K562 (cell line): ENCODE results near the gene NKG7. TPM values are rescaled to one million over a fixed set of nuclear protein-coding genes. Genes with fewer than 3 reads are reported as not detected.

Experiments
- ATAC-seq: fragments of 200-7000 bp; cut with Tn5 transposase; 3 replicates; pipeline ENCODE4 v1.9.1; 2020; ENCODE audit warnings: moderate library complexity
- BruUV-seq: library from RNA; stranded (reverse); fragments of 400-500 nt; replicated peaks from 2 replicates; lab custom pipeline; 2021; lab: Mats Ljungman, UMichigan
- CTCF ChIA-PET: fragments of 300-600 bp; formaldehyde crosslinking; extraction: SDS; loops from one replicate; lab custom pipeline; 2021; ENCODE audit warnings: low intra/inter-chr PET ratio; lab: Yijun Ruan, JAX
- POLR2A ChIA-PET: fragments of 300-600, 350-650 bp; sonication (Branson Sonifier 250); formaldehyde crosslinking; extraction: SDS; loops from one replicate; lab custom pipeline; 2021; ENCODE audit warnings: antibody characterized with exemption, inconsistent platforms; lab: Yijun Ruan, JAX
- DNase-seq, 4 experiments: peaks; one replicate each; pipeline versions ENCODE4 v3.0.0 to v3.0.0-alpha.2; 2011 to 2018; ENCODE audit warnings: low spot score in 3 of 4, mixed read lengths in 3 of 4; ENCODE audit errors: extremely low read depth in 1 of 4
- FAIRE-seq: peaks from 2 replicates; lab custom pipeline; 2011; peaks lifted over from hg19 to GRCh38; lab: Jason Lieb, UNC
- H2AFZ ChIP-seq: 2 replicates; pipeline ENCODE4 v1.6.0; 2011; ENCODE audit warnings: low read depth, low read length, control low read depth, inconsistent platforms
- H3K27ac ChIP-seq: fragments of 200-600 bp; 3 replicates; pipeline ENCODE4 v1.8.0; 2011; ENCODE audit warnings: low read depth, mild to moderate bottlenecking, control low read depth, inconsistent platforms, low read length, moderate library complexity, mixed read lengths; ENCODE audit errors: extremely low read depth
- H3K27me3 ChIP-seq, 2 experiments: fragments of 300-600 bp in 1 of 2; 2 replicates in 1 of 2; 3 replicates in 1 of 2; pipeline versions ENCODE4 v1.6.0 to v1.8.0; 2011; ENCODE audit warnings: inconsistent platforms in 2 of 2, low read length in 2 of 2, mild to moderate bottlenecking in 1 of 2, mixed read lengths in 1 of 2, moderate library complexity in 1 of 2; ENCODE audit not compliant: control insufficient read depth in 2 of 2, insufficient read depth in 2 of 2
- H3K36me3 ChIP-seq: fragments of 300-600 bp; 3 replicates; pipeline ENCODE4 v1.8.0; 2011; ENCODE audit warnings: mild to moderate bottlenecking, low read length, inconsistent platforms; ENCODE audit not compliant: control insufficient read depth, insufficient read depth
- H3K4me1 ChIP-seq, 2 experiments: fragments of 200-600 bp in 1 of 2; replicated peaks in 1 of 2; 2 replicates in 1 of 2; 3 replicates in 1 of 2; pipeline versions ENCODE4 v1.5.1 to v1.8.0; 2011; ENCODE audit warnings: inconsistent platforms in 2 of 2, low read length in 2 of 2, mild to moderate bottlenecking in 1 of 2, mixed read lengths in 1 of 2, moderate library complexity in 1 of 2; ENCODE audit not compliant: control insufficient read depth in 2 of 2, insufficient read depth in 2 of 2
- H3K4me2 ChIP-seq: 2 replicates; pipeline ENCODE4 v1.6.1; 2011; ENCODE audit warnings: low read length, control low read depth, inconsistent platforms, mixed read lengths; ENCODE audit not compliant: insufficient read depth
- H3K4me3 ChIP-seq: fragments of 200-600 bp; sonication (generic), shearing (Covaris generic); 2 replicates; pipeline ENCODE4 v1.5.1; 2016; ENCODE audit warnings: control low read depth, inconsistent platforms
- H3K79me2 ChIP-seq: fragments of 200-600 bp; 3 replicates; pipeline ENCODE4 v1.8.0; 2011; ENCODE audit warnings: low read length, inconsistent platforms; ENCODE audit not compliant: control insufficient read depth, insufficient read depth
- H3K9ac ChIP-seq, 2 experiments: 2 replicates each; pipeline versions ENCODE4 v1.6.0 to v1.6.1; 2011; ENCODE audit warnings: low read depth in 2 of 2, low read length in 2 of 2, control low read depth in 1 of 2, inconsistent platforms in 1 of 2, mild to moderate bottlenecking in 1 of 2, mixed read lengths in 1 of 2; ENCODE audit not compliant: insufficient read depth in 1 of 2
- H3K9me1 ChIP-seq: one replicate; pipeline ENCODE4 v1.6.0; 2011; ENCODE audit warnings: inconsistent platforms, mild to moderate bottlenecking, low read length, moderate library complexity; ENCODE audit not compliant: control insufficient read depth, insufficient read depth
- H3K9me3 ChIP-seq: replicated peaks from 2 replicates; pipeline ENCODE4 v1.5.1; 2011; ENCODE audit warnings: low read depth, low read length, inconsistent platforms; ENCODE audit not compliant: control insufficient read depth, insufficient read depth
- H4K20me1 ChIP-seq: replicated peaks from 2 replicates; pipeline ENCODE4 v1.6.1; 2011; ENCODE audit warnings: low read length, inconsistent platforms, mixed read lengths; ENCODE audit not compliant: control insufficient read depth, insufficient read depth
- CHCHD3 ChIP-seq: fragments of 250-450 bp; sonication (Bioruptor Pico); IDR thresholded peaks from 2 replicates; pipeline ENCODE4 v2.1.2; 2022; ENCODE audit warnings: mild to moderate bottlenecking
- CREM ChIP-seq: IDR thresholded peaks from 2 replicates; pipeline ENCODE4 v1.6.1; 2014; ENCODE audit warnings: antibody characterized with exemption, low read depth
- KDM2B ChIP-seq: fragments of 250-450 bp; sonication (Bioruptor Pico); IDR thresholded peaks from 2 replicates; pipeline ENCODE4 v1.8.0; 2021; ENCODE audit warnings: mild to moderate bottlenecking, moderate library complexity
- LCOR ChIP-seq: sonication (generic); formaldehyde crosslinking; IDR thresholded peaks from 2 replicates; pipeline ENCODE4 v1.8.0; 2022; ENCODE audit warnings: mild to moderate bottlenecking, missing genetic modification reagents
- MCM7 ChIP-seq, 2 experiments: fragments of 450-650 bp; IDR thresholded peaks; 2 replicates each; pipeline ENCODE4 v1.6.1; 2016 to 2018
- MTA3 ChIP-seq: fragments of 450-650 bp; formaldehyde crosslinking; IDR thresholded peaks from 2 replicates; pipeline ENCODE4 v1.6.1; 2017; ENCODE audit warnings: mild to moderate bottlenecking, borderline replicate concordance
- MYC ChIP-seq, 2 experiments: fragments of 250-450 bp in 1 of 2; sonication (Bioruptor Pico) in 1 of 2; IDR thresholded peaks; 2 replicates each; pipeline versions ENCODE4 v1.5.1 to v1.6.1; 2012 to 2021; ENCODE audit warnings: low read depth in 2 of 2, borderline replicate concordance in 1 of 2, improper control_type of control experiment in 1 of 2, low read length in 1 of 2, mild to moderate bottlenecking in 1 of 2, moderate library complexity in 1 of 2
- RHOXF2B ChIP-seq: fragments of 250-450 bp; sonication (Bioruptor Pico); conservative IDR thresholded peaks from 2 replicates; pipeline ENCODE4 v1.5.1; 2021
- SUPT5H ChIP-seq: fragments of 450-650 bp; IDR thresholded peaks from 2 replicates; pipeline ENCODE4 v1.6.1; 2016
- ZBTB34 ChIP-seq: fragments of 250-450 bp; sonication (Bioruptor Pico); IDR thresholded peaks from 2 replicates; pipeline ENCODE4 v1.8.0; 2021; ENCODE audit warnings: mild to moderate bottlenecking, moderate library complexity
- ZBTB7A ChIP-seq: IDR thresholded peaks from 2 replicates; pipeline ENCODE4 v1.6.1; 2011; ENCODE audit warnings: low read depth, mild to moderate bottlenecking, low read length, moderate library complexity, borderline replicate concordance; ENCODE audit not compliant: control insufficient read depth
- ZNF592 ChIP-seq: fragments of 450-650 bp; IDR thresholded peaks from 2 replicates; pipeline ENCODE4 v1.6.1; 2017; ENCODE audit warnings: antibody characterized with exemption, mild to moderate bottlenecking
- WGBS: fragments of 100-300 bp; shearing (Covaris generic); methylation state at CpG from one replicate; pipeline ENCODE4 v1.1.6; 2016; ENCODE audit warnings: low coverage, mixed read lengths; ENCODE audit not compliant: insufficient coverage; ENCODE audit errors: missing lambda C conversion rate; 5-methylcytosine and 5-hydroxymethylcytosine counted together
- in situ Hi-C: fragments of 300-500 bp; cut with MboI; formaldehyde crosslinking; loops from 4 replicates; pipeline ENCODE4 v1.15.0; 2018; ENCODE audit warnings: inconsistent platforms, mixed read lengths
- intact Hi-C: fragments of 100-400 bp; cut with micrococcal nuclease; formaldehyde crosslinking; loops from 2 replicates; pipeline ENCODE4 v1.14.2; 2022
- polyA plus RNA-seq, 8 experiments: library from polyadenylated mRNA; depleted of rRNA in 4 of 8; stranded (reverse) in 5 of 8; unstranded in 3 of 8; fragments of >200 nt; fragmentation: Nextera tagmentation in 2 of 8; fragmentation: Illumina TruSeq in 1 of 8; extraction: Ambion mirVana in 2 of 8; extraction: Trizol in 1 of 8; gene quantifications; 2 replicates each; pipeline versions ENCODE4 v1.2.1 to v1.2.3, GENCODE V29; 2011 to 2014; ENCODE audit warnings: inconsistent platforms in 1 of 8, missing spikeins in 1 of 8
- total RNA-seq, 7 experiments: library from RNA; depleted of rRNA in 6 of 7; stranded (reverse); fragments of >200 nt in 6 of 7; fragmentation: Illumina TruSeq in 2 of 7; extraction: Trizol in 2 of 7; gene quantifications; 2 replicates each; pipeline versions ENCODE4 v1.2.1 to v1.2.3, GENCODE V29; 2011 to 2021; ENCODE audit warnings: low replicate concordance in 1 of 7

NKG7 gene
- total and polyA plus RNA-seq, 9 of the 15 experiments (the other 6 are each of a cell fraction or from before 2014, with no cell fraction given), result 0.30 to 0.70 (median 0.51) TPM; not detected in 2

- TF ChIP-seq ZBTB34 (no peak), MYC (IDR thresholded peaks at IDR 0.05; ENCODE audit: low read depth, low read length) (no peak), MYC (CRISPR knock-in tag; IDR thresholded peaks at IDR 0.05; ENCODE audit: borderline replicate concordance, low read depth) (no peak), CHCHD3 (no peak)
These were observed 23.7 kb upstream of the NKG7 start (continued) for GRCh38 chr19:51396175-51396574.

- Histone ChIP-seq H3K36me3 (no peaks in the 10 kb centered on the region), H3K9me1 (no peaks in the 10 kb centered on the region), H4K20me1 (no peaks in the 10 kb centered on the region), H3K27me3 (no peaks in the 10 kb centered on the region), H3K4me2 (peak overlapping the region; percentile 93), H3K79me2 (peaks cover 18% of the 10 kb centered on the region; the same call in 2 of the 3 replicates), H3K9ac (peak overlapping the region; percentile 88 to 91), H3K4me1 (peaks cover 28 to 29% of the 10 kb centered on the region in 2 experiments; a peak in 4 of 5 replicates), H3K27ac (peak overlapping the region; percentile 96), H3K9me3 (no peaks in the 10 kb centered on the region), H2AFZ (peak overlapping the region; percentile 82), H3K4me3 (peak overlapping the region; percentile 58)
- intact Hi-C loops, result loop anchor here (2.0 to 5.0 kb wide), 2 partner anchors 42 to 55 kb away; no protein-coding TSS in a partner anchor
- peak; percentile 93 to 99 (median 95) for DNase-seq
- CTCF ChIA-PET, result interaction anchor here (1.0 kb wide), 1 partner anchor 55 kb away, joined by 3 read pairs; no protein-coding TSS in a partner anchor
- peak; percentile 99 for FAIRE-seq
- POLR2A ChIA-PET, result interaction anchor here (0.6 to 2.2 kb wide), 11 partner anchors 10 to 294 kb away, joined by 3 to 11 read pairs (median 4); partner anchors contain the start of gene VSIG10L
- ATAC-seq, result peak; percentile 92
- in situ Hi-C loops, result no loop called here
- 0% methylated on average over 44 of the region's 45 CpGs for WGBS
- BruUV-seq, result no TSS peak
- TF ChIP-seq LCOR (CRISPR knock-in tag) (peak; percentile 72; the same call in 1 of the 2 replicates), RHOXF2B (CRISPR knock-in tag) (no peak), KDM2B (CRISPR knock-in tag) (no peak), MCM7 (IDR thresholded peaks at IDR 0.05) (no peak), ZNF592 (peak; percentile 18; the same call in 1 of the 2 replicates), SUPT5H (peak; percentile 80), CREM (peak; percentile 84), ZBTB7A (peak; percentile 98), MTA3 (peak; percentile 61; the same call in 1 of the 2 replicates)
These were observed 21.8 kb upstream of the NKG7 start for GRCh38 chr19:51394050-51394836.
